ENCODE results near the gene SLC2A8.
A peak's percentile ranks its signal among the peaks of the same experiment; 100 is the strongest.

Gene SLC2A8

GRCh38 chr9:127438394-127438793 is 41.4 kb downstream of the SLC2A8 start:
- no peak for DNase-seq

- no peak for DNase-seq
Measured at GRCh38 chr9:127444283-127444920, 47.4 kb downstream of the SLC2A8 start.

- no peak for DNase-seq
Measured at GRCh38 chr9:127444921-127445850, 48.2 kb downstream of the SLC2A8 start.

GRCh38 chr9:127445851-127446712 is 49.1 kb downstream of the SLC2A8 start:
- no peak for DNase-seq

- no peak for DNase-seq
Measured at GRCh38 chr9:127446713-127447415, 49.9 kb downstream of the SLC2A8 start.

GRCh38 chr9:127447416-127448111 is 50.6 kb downstream of the SLC2A8 start:
- no peak for DNase-seq

- DNase-seq: no peak
Measured at GRCh38 chr9:127448112-127448805, 51.3 kb downstream of the SLC2A8 start.

- DNase-seq: no peak
Measured at GRCh38 chr9:127449332-127449966, 52.5 kb downstream of the SLC2A8 start.

GRCh38 chr9:127450243-127450760 is 53.3 kb downstream of the SLC2A8 start:
- no peak for DNase-seq

GRCh38 chr9:127450830-127451607 is 54.0 kb downstream of the SLC2A8 start, which contains the start of the genes LRSAM1 and RPL12:
LRSAM1 (plus strand) TSS chr9:127451510; CDS start chr9:127454528, 3,018 bp downstream.
RPL12 (minus strand) TSS chr9:127451406; CDS start chr9:127451317, 89 bp downstream.
- peak; percentile 97 for DNase-seq

- no peak for DNase-seq
Measured at GRCh38 chr9:127451608-127451857, 54.6 kb downstream of the SLC2A8 start.

- peak; percentile 75 for DNase-seq
Measured at GRCh38 chr9:127451858-127452656, 55.1 kb downstream of the SLC2A8 start.

GRCh38 chr9:127452691-127453090 is 55.7 kb downstream of the SLC2A8 start:
- no peak for DNase-seq

- peak; percentile 32 for DNase-seq
Measured at GRCh38 chr9:127455324-127455992, 58.5 kb downstream of the SLC2A8 start.

- DNase-seq: no peak
Measured at GRCh38 chr9:127457191-127457878, 60.4 kb downstream of the SLC2A8 start.
